Mesodermal cell (in vitro differentiated cells): ENCODE results near the gene ABCA5.

ENCODE experiments used
- H3K27ac ChIP-seq: 2 replicates; pipeline ENCODE4 v1.7.0; 2013; ENCODE audit warnings: mild to moderate bottlenecking, low read depth, low read length, moderate library complexity; ENCODE audit not compliant: severe bottlenecking
- H3K36me3 ChIP-seq: 2 replicates; pipeline ENCODE4 v1.7.1; 2013; ENCODE audit warnings: mild to moderate bottlenecking, low read length, moderate library complexity; ENCODE audit not compliant: control insufficient read depth, insufficient read depth
- H3K4me1 ChIP-seq: one replicate; pipeline ENCODE4 v1.7.1; 2013; ENCODE audit warnings: mild to moderate bottlenecking, low read length; ENCODE audit not compliant: insufficient read depth, control insufficient read depth, poor library complexity, severe bottlenecking
- H3K4me3 ChIP-seq: 2 replicates; pipeline ENCODE4 v1.7.0; 2013; ENCODE audit warnings: low read length, control low read depth, mild to moderate bottlenecking; ENCODE audit not compliant: insufficient read depth, poor library complexity, severe bottlenecking; ENCODE audit errors: extremely low read depth
- H3K9me3 ChIP-seq: 2 replicates; pipeline ENCODE4 v1.7.1; 2013; ENCODE audit warnings: mild to moderate bottlenecking, low read length, moderate library complexity; ENCODE audit not compliant: control insufficient read depth
- WGBS, 2 experiments: methylation state at CpG; one replicate each; pipeline ENCODE4 v1.1.5; 2013; ENCODE audit warnings: missing lambda C conversion rate in 2 of 2; ENCODE audit not compliant: insufficient coverage in 2 of 2; 5-methylcytosine and 5-hydroxymethylcytosine counted together

The ABCA5 gene

GRCh38 chr17:69231521-69231920 is 95.4 kb downstream of the ABCA5 start:
- no peaks in the 10 kb centered on the region for H3K4me1 ChIP-seq
- H3K9me3 ChIP-seq, result peaks cover 12% of the 10 kb centered on the region
- no peaks in the 10 kb centered on the region for H3K36me3 ChIP-seq
- no CpG with 5 or more reads among the region's 1 CpG for WGBS, 2 experiments
- H3K4me3 ChIP-seq, result no peak overlapping the region
- H3K27ac ChIP-seq, result no peak overlapping the region

GRCh38 chr17:69230939-69231338 is 96.0 kb downstream of the ABCA5 start:
- WGBS, 2 experiments, result 93 to 100% methylated on average over 2 to 3 of the region's 3 CpGs
- H3K27ac ChIP-seq, result no peak overlapping the region
- H3K36me3 ChIP-seq, result no peaks in the 10 kb centered on the region
- H3K9me3 ChIP-seq, result peaks cover 12% of the 10 kb centered on the region
- no peak overlapping the region for H3K4me3 ChIP-seq
- no peaks in the 10 kb centered on the region for H3K4me1 ChIP-seq

- Histone ChIP-seq H3K4me3 (no peak within 1 kb of the TSS), H3K9me3 (peaks cover 7% of the 10 kb centered on the region), H3K36me3 (no peaks in the 10 kb centered on the region), H3K4me1 (peaks cover 3% of the 10 kb centered on the region), H3K27ac (no peak within 1 kb of the TSS)
- WGBS, 2 experiments, result no CpG with 5 or more reads among the region's 1 CpG
Measured at GRCh38 chr17:69228576-69228975, 98.4 kb downstream of the ABCA5 start, which contains the start of gene ABCA10. Gene ABCA10 (minus strand): TSS chr17:69228824. CDS start chr17:69225358, 3,466 bp downstream.

GRCh38 chr17:69228018-69228417 is 98.9 kb downstream of the ABCA5 start:
- Histone ChIP-seq H3K27ac (no peak overlapping the region), H3K36me3 (no peaks in the 10 kb centered on the region), H3K4me1 (peaks cover 4% of the 10 kb centered on the region), H3K9me3 (peaks cover 4% of the 10 kb centered on the region), H3K4me3 (no peak overlapping the region)

- peaks cover 4% of the 10 kb centered on the region for H3K4me1 ChIP-seq
- H3K9me3 ChIP-seq, result no peaks in the 10 kb centered on the region
- WGBS, 2 experiments, result no CpG with 5 or more reads among the region's 2 CpGs
- no peaks in the 10 kb centered on the region for H3K36me3 ChIP-seq
- H3K27ac ChIP-seq, result no peak overlapping the region
- H3K4me3 ChIP-seq, result no peak overlapping the region
Measured at GRCh38 chr17:69227541-69227940, 99.4 kb downstream of the ABCA5 start.

GRCh38 chr17:69223809-69224208 is 103.1 kb downstream of the ABCA5 start:
- Histone ChIP-seq H3K4me3 (no peak overlapping the region), H3K4me1 (peaks cover 4% of the 10 kb centered on the region), H3K9me3 (no peaks in the 10 kb centered on the region), H3K27ac (no peak overlapping the region), H3K36me3 (no peaks in the 10 kb centered on the region)
- WGBS, 2 experiments, result 82 to 91% methylated on average over 2 of the region's 3 CpGs

GRCh38 chr17:69222707-69223258 is 104.2 kb downstream of the ABCA5 start:
- no peak overlapping the region for H3K27ac ChIP-seq
- H3K4me3 ChIP-seq, result no peak overlapping the region
- no peaks in the 10 kb centered on the region for H3K9me3 ChIP-seq
- H3K4me1 ChIP-seq, result peaks cover 4% of the 10 kb centered on the region
- H3K36me3 ChIP-seq, result no peaks in the 10 kb centered on the region

- no peaks in the 10 kb centered on the region for H3K36me3 ChIP-seq
- H3K9me3 ChIP-seq, result no peaks in the 10 kb centered on the region
- peaks cover 4% of the 10 kb centered on the region for H3K4me1 ChIP-seq
- no CpG with 5 or more reads among the region's 1 CpG for WGBS, 2 experiments
- no peak overlapping the region for H3K27ac ChIP-seq
- no peak overlapping the region for H3K4me3 ChIP-seq
Measured at GRCh38 chr17:69220098-69220497, 106.8 kb downstream of the ABCA5 start.

GRCh38 chr17:69218986-69219385 is 107.9 kb downstream of the ABCA5 start:
- H3K27ac ChIP-seq, result no peak overlapping the region
- no peaks in the 10 kb centered on the region for H3K9me3 ChIP-seq
- no CpG with 5 or more reads among the region's 3 CpGs for WGBS, 2 experiments
- H3K4me1 ChIP-seq, result peaks cover 4% of the 10 kb centered on the region
- no peak overlapping the region for H3K4me3 ChIP-seq
- H3K36me3 ChIP-seq, result no peaks in the 10 kb centered on the region

GRCh38 chr17:69213059-69213813 is 113.7 kb downstream of the ABCA5 start:
- Histone ChIP-seq H3K9me3 (no peaks in the 10 kb centered on the region), H3K27ac (no peak overlapping the region), H3K4me1 (no peaks in the 10 kb centered on the region), H3K36me3 (no peaks in the 10 kb centered on the region), H3K4me3 (no peak overlapping the region)
- WGBS, 2 experiments, result 86 to 93% methylated on average over 3 to 8 of the region's 9 CpGs

GRCh38 chr17:69208640-69209039 is 118.3 kb downstream of the ABCA5 start:
- no peak overlapping the region for H3K4me3 ChIP-seq
- no peaks in the 10 kb centered on the region for H3K36me3 ChIP-seq
- no peaks in the 10 kb centered on the region for H3K4me1 ChIP-seq
- WGBS, 2 experiments, result 100% methylated on average over 1 of the region's 2 CpGs
- H3K9me3 ChIP-seq, result no peaks in the 10 kb centered on the region
- no peak overlapping the region for H3K27ac ChIP-seq
